Measurements from ENCODE around the gene CARD19. TPM values are rescaled to one million over a fixed set of nuclear protein-coding genes. Genes with fewer than 3 reads are reported as not detected.
A peak's percentile ranks its signal among the peaks of the same experiment; 100 is the strongest.
"Not testable (repeated sequence)": the region's sequence is repeated elsewhere in the genome, so short reads cannot be mapped to it uniquely, and the experiment has no call there.

CARD19 gene
- total RNA-seq, 1 donor from 2014 or later, result 19.9 TPM

DNA sequence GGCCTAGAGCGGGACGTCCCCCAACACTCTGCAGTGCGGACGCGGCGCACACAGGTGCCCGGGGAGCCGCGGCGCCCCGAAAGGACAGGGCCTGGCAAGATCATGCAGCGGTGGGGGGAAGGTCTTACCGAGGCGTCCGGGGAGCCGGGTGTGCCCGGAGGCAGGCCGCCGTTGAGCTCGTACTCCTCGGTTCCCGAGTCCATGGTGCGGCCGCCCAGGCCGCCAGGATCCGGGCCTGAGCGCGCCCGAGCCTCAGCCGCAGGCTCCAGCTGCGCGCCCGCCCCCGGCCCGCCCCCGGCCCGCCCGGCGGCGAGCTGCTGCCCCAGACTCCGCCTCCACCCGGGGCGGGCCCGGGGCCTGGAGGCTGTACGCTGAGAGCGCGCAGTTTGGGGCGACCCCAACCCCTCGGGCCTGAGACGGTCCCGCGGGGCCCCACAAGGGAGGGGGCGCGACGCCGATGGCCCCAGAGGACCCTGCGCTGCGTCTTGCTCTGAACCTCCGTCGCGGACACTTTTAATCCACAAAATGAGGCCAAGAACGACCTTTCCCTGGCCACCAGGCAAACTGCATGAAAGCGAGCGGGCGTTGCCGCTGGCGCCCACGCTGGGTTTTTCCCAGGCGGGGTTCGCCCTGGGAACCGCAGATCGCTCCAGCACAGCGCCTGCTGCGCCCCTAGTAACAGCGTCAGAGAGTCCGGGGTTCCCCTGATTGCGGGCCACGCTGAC, 38.2 kb downstream of the CARD19 start, which contains the start of gene NINJ1:
Gene NINJ1, minus strand, starts transcription at position 237 of the 725 bp plus-strand sequence. Its CDS starts 34 bp downstream, at position 203.
- peak; percentile 65 for ATAC-seq

DNA sequence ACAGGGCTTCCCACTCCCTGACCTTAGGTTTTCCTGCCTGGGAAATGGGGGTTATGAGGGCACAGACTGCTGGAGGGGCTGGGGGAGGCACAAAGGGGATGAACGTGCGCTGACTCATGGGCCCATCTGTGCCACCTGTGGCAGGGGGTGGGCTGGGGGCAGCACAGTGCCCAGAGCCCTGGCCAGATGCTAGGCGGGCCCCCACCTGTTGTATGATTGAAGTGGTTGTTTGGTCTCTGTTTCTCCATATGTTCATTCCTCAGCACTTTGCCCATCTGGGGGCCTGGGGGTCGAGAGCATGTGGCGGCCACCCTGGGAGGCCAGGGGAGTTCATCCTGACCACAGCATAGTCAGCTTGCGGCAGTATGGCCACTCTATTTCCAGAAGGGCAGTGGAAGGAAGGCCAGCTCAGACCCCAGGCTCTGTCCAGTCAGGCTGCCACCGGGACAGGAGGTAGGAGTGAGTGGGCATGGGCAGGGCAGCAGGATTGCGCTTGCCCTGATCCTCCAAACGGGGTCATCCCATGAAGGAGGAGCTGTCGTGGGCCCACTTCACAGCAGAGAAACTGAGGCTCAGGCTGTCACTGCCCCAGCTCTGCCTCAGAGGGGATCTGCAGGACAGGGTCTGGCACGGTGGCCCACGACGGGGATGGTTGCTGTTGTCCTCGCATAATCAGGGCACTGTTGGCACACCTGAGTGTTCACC, 38.9 kb downstream of the CARD19 start:
- no peak for ATAC-seq

DNA sequence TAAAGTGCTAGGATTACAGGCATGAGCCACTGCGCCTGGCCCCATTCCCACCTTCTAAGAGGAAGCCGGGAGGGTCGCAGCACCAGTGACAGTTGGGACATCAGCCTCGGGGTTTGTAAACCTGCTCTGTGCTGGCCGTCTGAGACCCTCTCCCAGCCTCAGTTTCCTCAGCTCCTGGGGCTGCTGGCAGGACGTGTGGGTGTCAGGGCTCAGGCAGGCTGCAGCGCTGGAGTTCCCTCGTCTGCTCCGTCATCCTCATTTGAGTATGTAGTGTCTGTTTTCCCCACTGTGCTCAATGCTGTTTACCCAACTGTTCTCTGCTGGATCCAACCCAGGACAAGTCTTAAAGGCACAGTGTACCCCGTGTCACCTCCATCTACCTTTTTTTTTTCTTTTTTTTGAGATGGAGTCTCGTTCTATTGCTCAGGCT, 40.0 kb downstream of the CARD19 start:
- ATAC-seq, result no peak

DNA sequence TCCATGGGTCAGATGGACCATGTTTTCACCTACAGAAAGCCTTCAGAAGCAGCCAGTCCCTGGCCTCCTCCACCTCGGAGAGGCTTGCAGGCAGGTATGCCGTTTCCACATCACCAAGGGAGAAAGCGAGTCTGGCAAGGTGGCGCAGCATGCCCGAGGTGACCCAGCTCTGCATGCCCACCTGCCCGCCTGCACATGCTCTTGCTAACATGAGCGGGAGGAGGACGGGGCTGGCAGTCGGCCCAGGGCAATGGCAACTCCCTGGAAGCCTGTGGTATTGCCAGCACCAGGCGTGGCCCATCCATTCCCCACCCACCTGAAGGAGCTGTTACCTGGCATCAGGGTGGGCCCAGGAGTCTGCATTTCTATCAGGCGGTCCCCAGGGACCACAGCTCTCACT, 41.3 kb downstream of the CARD19 start:
- no peak for ATAC-seq

DNA sequence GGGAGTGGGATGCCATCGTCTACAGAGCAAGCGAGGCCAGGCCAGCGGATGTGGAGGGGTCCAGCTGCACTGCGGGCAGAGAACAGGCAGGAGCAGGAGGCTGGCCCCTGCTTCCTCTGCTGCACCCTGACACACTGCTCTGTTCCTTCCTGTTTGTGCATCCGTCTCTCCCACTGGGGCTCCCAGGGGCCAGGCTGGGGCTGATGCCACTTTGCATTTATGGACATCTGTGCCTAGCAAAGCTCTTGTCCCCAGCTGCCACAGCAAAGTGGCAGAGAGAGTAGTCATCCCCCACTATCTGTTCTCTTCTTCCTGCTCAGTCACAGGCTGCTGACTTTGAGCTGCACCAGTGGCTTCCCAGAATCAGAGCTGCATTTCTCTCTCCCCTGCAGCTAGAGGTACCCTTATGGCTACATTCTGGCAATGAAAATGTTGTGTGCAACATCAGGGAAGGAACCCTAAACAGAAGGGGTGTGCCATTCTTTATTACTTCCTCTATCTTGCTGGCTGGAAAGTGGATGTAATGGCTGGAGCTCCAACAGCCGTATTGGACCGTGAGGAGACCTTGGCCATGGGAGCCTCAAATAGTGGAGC, 42.3 kb downstream of the CARD19 start:
- no peak for ATAC-seq

DNA sequence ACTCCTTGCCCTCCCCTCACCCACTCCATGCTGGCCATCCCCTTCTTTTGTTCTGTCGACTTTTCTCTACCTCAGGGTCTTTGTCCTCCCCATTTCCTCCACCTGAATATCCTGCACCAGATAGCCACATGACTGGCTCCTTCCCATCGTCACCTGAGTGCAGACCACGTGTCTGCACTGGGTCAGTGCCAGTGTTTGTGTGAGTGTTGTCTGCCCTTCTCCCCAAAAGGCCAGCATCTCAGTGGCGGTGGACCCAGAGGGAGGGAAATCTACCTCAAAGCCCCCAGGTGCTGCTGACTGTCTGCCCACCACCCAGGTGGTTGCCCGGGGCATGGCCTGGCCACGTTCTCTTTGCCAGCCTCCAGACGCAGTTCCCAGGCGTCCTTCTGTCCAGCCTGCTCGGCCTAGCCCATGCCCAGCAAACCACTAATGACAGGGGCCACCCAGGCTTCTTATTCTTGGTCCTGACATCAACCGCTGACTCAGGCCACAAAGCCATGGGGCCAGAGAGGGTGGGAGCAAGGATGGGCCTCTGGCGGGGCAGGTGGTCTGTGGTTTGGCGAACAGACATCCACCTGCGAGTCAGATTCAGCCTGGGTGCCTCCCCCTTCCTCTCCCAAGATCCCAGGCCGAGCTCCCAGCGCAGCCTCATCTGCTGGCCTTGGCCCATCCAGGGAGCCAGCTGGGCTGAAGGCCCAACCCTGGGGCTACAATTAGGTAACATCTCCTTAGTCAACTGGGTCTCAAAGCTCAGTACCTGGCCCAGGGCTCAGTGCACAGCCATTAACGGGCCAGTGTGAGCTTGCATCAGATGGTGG, 43.6 kb downstream of the CARD19 start:
- ATAC-seq, result peak; percentile 65

DNA sequence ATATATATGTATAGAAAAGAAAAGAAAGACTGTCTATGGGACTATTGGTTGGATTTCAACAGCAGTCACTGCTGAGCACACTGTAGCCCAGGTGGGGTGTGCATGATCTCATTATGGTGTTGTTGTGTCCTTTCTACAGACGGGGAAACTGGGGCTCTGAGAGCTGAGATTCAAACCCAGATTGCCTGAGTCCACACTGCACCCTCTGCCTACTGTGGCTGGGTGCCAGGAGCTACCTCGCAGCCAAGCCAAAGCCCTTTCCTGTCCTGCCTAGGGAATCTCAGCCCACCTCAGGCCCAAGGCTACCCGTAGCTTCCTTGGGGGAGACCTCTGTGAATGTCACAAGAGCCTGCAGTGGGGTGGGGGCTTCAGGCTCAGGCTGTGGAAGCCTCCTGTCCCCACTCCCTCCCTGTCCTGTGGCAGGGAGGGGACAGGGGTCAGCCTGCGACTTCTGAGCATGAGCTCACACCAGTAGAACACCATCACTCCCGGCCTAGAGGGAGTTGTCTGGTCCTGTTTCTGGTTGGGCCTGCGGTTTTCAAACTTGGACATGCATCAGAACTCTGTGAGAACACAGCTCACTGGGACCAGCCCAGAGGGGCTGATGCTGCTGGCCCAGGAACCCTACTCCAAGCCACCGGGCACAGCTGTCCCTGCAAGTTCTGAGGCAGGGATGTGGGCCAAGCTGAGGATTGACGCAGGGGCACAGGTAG, 45.9 kb downstream of the CARD19 start:
- no peak for ATAC-seq

DNA sequence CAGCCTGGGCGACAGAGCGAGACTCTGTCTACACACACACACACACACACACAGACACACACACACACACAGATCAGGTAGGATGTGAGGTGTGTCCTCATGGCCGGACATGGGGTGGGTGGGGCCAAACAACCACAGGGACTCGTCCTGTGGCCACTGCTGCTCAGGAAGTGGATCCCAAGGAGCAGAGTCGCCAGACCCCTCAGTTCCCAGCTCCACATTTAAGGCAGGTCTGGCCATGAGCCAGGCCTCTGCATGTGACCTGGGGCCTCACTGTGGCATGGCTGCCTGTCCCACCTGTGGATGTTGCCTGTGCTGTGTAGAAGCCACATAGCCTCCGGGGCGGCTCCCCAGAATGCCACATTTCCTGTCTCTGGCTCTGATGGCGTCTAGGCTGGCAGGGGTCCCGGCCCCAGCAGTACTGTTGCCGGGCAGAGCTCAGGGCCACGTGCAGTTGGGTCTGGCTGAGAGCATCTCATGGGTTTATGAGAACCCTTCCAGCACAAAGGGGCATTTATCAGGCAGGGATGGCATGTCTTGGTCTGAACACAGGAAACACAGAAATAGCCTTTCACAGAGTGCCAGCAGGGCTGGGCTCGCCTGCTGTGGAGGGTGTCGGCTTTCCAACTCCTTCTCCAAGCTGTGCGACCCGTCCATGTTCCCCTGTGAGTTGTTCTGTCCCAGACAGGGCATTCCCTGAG, 48.0 kb downstream of the CARD19 start:
- ATAC-seq, result peak; percentile 31

DNA sequence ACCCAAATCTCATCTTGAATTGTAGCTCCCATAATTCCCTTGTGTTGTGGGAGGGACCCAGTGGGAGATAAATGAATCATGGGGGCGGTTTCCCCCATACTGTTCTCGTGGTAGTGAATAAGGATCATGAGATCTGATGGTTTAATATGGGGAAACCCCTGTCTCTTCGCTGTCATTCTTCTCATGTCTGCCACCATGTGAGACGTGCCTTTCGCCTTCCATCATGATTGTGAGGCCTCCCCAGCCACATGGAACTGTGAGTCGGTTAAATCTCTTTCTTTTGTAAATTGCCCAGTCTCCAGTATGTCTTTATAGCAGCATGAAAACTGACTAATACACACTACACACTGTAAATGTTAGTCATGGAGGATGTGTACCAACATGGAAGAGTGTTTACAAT, 50.7 kb downstream of the CARD19 start:
- ATAC-seq, result not testable (repeated sequence)

DNA sequence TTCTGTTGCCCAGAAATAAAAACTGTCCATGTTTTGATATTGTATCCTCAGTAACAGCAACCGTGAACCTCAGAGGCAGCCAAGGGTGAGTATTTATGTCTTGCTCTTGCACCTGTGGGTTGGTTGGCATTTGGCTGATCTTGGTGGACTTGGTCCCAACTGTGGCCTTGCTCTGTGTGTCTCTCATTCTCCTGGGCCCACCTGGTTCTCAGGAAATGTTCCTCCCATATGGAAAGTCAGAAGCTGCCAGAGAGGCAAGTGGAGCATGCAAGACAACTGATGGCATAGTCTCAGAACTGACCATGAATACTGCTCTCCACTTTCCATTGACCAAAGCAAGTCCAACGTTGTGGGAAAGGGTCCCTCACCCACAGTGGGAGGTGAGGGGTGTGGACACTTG, 51.6 kb downstream of the CARD19 start:
- ATAC-seq, result no peak

DNA sequence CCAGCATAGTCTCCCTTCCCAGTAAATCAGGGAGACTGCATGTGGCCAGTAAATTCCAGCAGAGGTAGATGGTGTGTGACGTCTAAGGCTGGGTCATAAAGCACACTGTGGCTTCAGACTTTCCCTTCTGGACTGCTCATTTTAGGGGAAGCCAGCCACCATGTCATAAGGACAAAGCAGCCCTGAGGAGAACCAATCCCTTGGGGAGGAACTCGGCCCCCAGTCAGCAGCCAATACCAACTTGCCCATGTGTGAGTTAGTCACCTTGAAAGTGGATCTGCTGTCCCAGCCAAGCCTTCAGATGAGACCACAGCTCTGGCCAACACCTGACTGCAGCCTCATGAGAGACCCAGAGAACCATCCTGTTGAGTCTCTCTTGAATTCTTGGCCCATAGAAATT, 52.7 kb downstream of the CARD19 start:
- no peak for ATAC-seq

DNA sequence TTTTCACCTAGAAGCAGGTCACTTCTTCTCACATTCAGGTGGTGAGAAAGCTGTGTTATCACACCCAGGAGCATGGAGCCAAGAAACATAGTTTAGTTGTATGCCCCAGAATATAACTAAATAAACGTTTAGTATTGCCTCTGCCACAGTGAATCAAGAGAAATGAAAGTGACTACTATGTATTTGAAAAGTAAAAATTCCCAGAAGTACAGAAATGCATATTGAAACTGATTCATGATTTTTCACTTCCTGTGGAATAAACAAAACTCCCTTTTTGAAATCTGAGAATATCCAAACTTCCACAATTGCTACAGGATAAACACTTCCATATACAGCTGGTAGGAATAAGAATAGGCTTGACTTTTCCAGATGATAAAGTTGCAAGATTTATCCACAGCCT, 53.3 kb downstream of the CARD19 start:
- no peak for ATAC-seq

DNA sequence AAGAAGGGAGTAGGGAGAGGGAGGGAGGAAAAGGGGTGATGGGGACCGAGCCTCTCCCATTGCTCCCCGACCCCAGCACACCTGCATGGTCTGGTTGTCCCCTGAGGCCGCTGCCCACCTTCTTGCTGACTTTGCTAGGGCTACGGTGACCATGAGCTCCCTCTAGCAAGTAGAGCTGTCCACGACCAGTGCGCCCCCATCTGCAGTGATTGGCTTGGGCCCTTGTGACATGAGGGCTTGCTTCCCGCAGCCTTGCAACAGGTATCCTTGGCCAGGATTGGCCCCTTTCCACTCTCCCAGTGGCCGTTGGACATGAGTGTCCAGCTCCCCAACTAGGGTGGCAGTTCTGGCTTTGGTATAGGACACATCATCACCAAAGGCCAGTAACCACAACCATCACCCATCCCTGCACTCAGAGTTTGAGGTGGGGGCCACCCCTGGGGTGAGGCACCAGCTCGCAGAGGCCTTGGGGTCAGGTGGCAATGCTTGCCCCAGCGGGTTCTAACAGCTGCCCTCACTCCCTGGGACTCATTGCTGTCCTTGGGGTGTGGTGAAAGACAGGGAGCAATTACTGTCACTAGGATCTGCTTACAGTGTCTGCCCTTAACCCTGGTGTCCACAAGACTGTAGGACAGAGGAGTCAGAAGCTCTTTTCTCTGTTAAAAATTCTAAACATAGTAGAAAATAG, 55.2 kb downstream of the CARD19 start:
- ATAC-seq, result no peak

DNA sequence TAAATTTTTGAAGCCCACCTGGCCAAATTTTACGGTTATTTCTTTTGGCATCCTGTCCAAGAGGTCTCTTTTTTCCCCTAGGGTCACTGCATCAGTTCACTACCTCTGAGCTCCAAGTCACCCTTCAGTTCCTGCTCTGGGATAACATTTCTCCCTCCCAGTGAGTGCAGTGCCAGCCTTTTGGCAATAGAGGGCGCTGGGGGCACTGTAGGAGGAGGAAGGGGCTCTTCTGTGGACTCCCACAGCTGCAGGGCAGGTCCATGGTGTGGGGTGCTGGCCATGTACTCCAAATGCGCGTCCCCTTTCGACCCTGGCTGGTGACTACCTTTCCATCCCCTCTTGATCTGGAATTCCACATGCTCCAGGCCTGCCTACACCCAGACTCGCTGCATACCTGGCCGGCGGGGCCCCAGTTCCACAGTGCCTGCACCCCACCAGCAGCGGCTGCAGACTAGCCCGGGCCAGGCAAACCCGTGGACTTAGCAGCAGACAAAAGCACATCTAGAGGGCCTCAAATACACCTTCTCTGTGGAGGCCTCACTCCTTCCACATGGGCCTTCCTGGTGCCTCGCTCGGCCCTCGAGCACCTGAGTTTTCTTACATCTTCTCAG, 58.4 kb downstream of the CARD19 start:
- ATAC-seq, result no peak

DNA sequence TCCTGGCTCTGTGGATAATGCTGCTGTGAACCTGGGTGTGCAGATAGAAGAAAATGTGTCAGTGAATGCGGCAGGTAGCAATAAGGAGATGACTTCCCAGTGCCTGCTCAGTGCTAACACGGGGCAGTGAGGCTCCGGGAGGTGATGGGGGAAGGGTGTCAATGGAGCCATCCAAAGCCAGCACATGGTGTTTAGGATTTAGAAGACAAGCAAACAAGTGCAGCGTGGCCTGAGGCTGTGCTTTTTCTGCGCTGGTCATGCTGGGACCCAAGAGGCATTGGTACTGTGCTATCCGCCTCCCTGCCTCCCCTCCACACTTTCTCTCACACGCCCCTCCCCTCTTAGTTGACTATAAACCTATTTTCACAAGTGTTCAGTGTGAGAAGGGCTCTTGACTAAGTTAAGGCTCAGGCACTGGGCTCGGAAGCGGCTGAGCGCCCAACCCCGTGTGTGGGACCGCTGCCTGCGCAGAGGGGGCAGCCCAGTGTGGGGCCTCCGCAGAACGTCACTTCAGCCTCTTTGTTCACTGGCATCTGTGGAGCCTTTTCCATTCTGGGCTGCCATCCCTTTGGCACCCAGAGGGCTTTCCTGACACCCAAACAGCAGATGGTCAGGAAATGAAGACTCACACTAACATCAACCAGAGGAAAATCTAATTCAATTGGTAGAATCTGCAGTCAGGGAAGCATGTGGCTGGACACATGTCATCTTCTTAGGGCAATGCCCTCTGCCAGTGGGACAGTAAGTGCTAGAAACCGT, 59.9 kb downstream of the CARD19 start:
- no peak for ATAC-seq

DNA sequence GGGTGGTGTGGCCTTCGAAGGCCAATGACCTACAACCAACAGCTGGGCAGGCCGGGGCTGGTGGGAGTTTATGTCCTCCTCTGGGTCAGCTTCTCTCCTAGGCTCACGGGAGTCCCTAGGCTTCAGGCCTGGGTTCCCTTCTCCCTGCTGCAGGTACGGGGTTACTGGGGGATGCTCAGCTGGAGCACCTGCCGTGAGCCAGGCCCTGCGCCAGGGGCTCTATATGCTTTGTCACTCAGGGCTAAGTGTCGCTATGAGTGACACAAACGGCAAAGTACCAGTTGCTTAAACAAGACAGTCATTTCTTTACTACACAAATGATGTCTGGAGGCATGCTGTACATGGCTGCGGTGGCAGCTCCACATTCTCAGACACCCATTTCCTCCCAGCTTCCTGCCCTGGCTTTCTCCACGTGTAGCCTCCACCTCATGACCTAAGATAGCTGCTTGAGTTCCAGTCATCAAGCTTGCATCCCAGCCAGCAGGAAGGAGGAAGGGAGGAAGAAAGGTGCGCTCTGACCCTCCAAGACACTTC, 60.5 kb downstream of the CARD19 start:
- no peak for ATAC-seq

DNA sequence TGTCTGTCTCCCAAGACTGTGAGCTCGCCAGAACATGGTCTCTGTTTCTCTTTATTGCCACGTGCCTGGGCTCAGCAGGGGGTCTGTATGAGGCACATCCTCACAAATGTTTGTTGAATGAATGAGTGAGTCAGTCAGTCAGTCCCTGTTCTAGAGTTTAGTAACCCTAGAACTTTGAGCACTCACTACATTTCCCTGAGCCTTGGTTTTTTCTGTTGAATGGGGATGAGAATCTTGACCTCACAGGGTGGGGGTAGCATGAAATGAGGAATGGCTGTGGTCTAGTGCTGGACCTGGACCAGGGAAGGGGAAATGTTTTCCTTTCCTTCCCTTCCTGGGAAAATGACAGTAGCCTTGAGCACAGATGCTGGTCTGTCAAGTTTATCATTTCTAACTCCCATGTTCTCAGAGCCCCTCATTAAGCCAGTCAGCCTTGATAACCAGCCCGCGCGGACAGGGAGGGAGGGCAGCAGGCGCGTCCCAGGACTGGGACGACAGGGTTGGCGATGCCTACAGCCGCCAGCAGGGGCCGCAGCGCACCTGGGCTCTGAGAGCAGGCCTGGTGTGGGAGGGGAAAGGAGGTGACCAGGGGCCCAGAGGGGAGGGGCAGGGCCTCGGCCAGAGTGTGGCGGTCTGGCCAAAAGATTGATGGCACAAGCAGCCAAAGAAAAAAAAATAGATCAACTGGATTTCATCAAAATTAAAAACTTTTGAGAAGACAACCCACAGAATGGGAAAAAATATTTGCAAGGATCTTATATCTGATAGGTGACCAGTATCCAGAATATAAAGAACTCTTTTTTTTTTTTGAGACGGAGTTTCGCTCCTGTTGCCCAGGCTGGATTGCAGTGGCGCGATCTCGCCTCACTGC, 63.8 kb downstream of the CARD19 start:
- ATAC-seq, result peak; percentile 87

All from esophagus mucosa (tissue), 1 donor.